Activated CD8-positive, alpha-beta T cell treated with anti-CD3 and anti-CD28 coated beads for 36 hours (primary cell): ENCODE data around the gene RAPGEF5. TPM values are rescaled to one million over a fixed set of nuclear protein-coding genes. Genes with fewer than 3 reads are reported as not detected.

ENCODE experiments used
- ATAC-seq: fragments of 200-7000 bp; cut with Tn5 transposase; one replicate; pipeline ENCODE4 v1.10.0; 2021; ENCODE audit warnings: mild to moderate bottlenecking, moderate library complexity
- CTCF ChIA-PET: fragments of 350-600 bp; sonication (Branson Sonifier 250); formaldehyde crosslinking; loops from one replicate; lab custom pipeline; 2021; ENCODE audit warnings: antibody characterized with exemption; lab: Charles Lee
- POLR2A ChIA-PET: fragments of 350-600 bp; sonication (Branson Sonifier 250); formaldehyde crosslinking; loops from one replicate; lab custom pipeline; 2021; ENCODE audit warnings: antibody characterized with exemption; lab: Charles Lee
- DNase-seq: peaks from one replicate; pipeline ENCODE4 v3.0.0-alpha.2; 2020
- H3K27ac Mint-ChIP-seq: one replicate; pipeline ENCODE4 v1.8.0; 2021; ENCODE audit warnings: mild to moderate bottlenecking, mixed read lengths
- H3K27me3 Mint-ChIP-seq: one replicate; pipeline ENCODE4 v1.8.0; 2021; ENCODE audit warnings: mixed read lengths
- H3K36me3 Mint-ChIP-seq: one replicate; pipeline ENCODE4 v1.8.0; 2021; ENCODE audit warnings: low read depth, mixed read lengths
- H3K4me1 Mint-ChIP-seq: one replicate; pipeline ENCODE4 v1.8.0; 2021; ENCODE audit warnings: low read depth, mixed read lengths
- H3K4me3 Mint-ChIP-seq: one replicate; pipeline ENCODE4 v1.8.0; 2021; ENCODE audit warnings: mild to moderate bottlenecking, moderate library complexity, mixed read lengths
- H3K9me3 Mint-ChIP-seq: one replicate; pipeline ENCODE4 v1.8.0; 2021; ENCODE audit warnings: mixed read lengths
- intact Hi-C: fragments of 100-400 bp; cut with micrococcal nuclease; formaldehyde crosslinking; loops from one replicate; pipeline ENCODE4 v1.10.0; 2022
- total RNA-seq, 2 experiments: library from RNA; stranded (reverse); gene quantifications; one replicate each; pipeline ENCODE4 v1.2.3, GENCODE V29; 2021
- TF ChIP-seq, protein P1 (sequence below): fragments of 200-600 bp; IDR thresholded peaks from one replicate; pipeline ENCODE4 v1.8.0; 2022; ENCODE audit warnings: antibody characterized with exemption, mild to moderate bottlenecking

RAPGEF5 gene
- total RNA-seq, 2 experiments from 2014 or later: 0.92 to 0.99 TPM

DNA sequence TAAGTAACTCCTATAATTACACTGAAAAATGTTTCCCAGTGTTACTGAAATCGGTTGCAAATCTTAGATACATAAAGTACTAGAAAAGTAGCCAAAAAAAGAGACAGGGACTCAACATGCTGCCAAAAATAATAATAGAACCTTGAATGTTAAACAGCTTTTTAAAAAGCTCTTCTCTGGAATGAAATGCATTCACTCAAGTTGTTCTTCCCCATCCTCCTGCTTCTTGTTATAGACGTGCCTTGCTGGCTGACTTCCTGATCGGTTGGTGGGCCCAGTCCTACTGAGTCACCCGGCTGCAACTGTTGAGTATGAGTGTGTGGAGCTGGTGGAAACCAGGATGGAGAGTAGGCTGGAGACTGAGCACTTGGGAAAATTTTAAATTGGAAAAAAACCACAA lies 30.6 kb upstream of the RAPGEF5 start:
- H3K27ac Mint-ChIP-seq: no peak overlapping the region
- CTCF ChIA-PET: no interaction called here
- POLR2A ChIA-PET: no interaction called here
- intact Hi-C loops: no loop called here
- TF ChIP-seq, protein P1, sequence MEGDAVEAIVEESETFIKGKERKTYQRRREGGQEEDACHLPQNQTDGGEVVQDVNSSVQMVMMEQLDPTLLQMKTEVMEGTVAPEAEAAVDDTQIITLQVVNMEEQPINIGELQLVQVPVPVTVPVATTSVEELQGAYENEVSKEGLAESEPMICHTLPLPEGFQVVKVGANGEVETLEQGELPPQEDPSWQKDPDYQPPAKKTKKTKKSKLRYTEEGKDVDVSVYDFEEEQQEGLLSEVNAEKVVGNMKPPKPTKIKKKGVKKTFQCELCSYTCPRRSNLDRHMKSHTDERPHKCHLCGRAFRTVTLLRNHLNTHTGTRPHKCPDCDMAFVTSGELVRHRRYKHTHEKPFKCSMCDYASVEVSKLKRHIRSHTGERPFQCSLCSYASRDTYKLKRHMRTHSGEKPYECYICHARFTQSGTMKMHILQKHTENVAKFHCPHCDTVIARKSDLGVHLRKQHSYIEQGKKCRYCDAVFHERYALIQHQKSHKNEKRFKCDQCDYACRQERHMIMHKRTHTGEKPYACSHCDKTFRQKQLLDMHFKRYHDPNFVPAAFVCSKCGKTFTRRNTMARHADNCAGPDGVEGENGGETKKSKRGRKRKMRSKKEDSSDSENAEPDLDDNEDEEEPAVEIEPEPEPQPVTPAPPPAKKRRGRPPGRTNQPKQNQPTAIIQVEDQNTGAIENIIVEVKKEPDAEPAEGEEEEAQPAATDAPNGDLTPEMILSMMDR: no peak
- H3K4me3 Mint-ChIP-seq: no peak overlapping the region
- no peaks in the 10 kb centered on the region for H3K27me3 Mint-ChIP-seq
- DNase-seq (no peak), ATAC-seq (no peak)
- H3K36me3 Mint-ChIP-seq: no peaks in the 10 kb centered on the region
- no peaks in the 10 kb centered on the region for H3K4me1 Mint-ChIP-seq
- no peaks in the 10 kb centered on the region for H3K9me3 Mint-ChIP-seq

DNA sequence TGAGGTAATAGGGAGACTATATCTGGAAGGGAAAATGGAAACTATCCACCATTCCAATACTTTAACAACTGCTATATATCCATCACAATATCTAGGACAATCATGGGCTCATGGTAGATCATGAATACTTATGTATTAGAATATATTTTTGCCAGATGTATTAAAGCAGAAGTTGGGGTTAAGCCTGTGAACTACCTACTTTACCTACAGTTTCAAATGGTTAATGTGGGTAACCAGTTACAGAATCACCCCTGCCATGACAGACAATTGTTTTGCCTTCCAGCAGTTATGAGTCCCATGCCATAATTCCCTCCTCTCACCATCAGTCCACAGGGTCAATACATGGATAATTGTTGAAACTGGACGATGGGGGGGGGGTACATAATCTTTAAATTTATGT lies 29.9 kb upstream of the RAPGEF5 start:
- H3K4me3 Mint-ChIP-seq: no peak overlapping the region
- POLR2A ChIA-PET: no interaction called here

DNA sequence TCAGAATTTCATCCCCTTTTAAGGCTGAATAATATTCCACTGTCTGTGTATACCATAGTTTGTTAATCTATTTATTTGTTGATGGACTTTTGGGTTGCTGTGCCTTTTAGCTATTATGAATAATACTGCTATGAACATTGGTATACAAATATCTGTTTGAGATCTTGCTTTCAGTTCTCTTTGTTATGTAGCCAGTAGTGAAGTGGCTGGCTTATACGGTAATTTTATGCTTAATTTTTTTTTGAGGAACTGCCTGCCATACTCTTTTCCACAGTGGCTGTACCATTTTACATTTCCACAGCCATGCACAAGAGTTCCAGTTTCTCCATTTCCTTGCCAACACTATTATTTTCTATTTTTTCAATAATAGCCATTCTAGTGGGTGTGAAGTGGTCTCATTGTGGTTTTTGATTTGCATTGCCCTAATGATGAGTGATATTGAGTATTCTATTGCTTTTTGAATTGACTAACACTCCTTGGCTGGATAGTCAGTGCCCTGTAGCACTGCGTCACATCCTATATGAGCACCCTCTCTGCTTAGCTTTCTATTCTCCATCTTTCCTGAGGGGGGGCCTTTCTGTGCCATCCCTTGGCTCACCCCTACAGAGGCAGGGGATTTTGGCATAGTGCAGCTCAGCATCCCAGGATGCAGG lies 29.4 kb upstream of the RAPGEF5 start:
- Mint-ChIP-seq H3K9me3 (no peaks in the 10 kb centered on the region), H3K36me3 (no peaks in the 10 kb centered on the region), H3K27me3 (no peaks in the 10 kb centered on the region), H3K27ac (no peak overlapping the region), H3K4me1 (no peaks in the 10 kb centered on the region), H3K4me3 (no peak overlapping the region)
- ChIA-PET CTCF (no interaction called here), POLR2A (no interaction called here)
- ATAC-seq: no peak
- intact Hi-C loops: no loop called here
- TF ChIP-seq, protein P1: no peak
- no peak for DNase-seq

More for the DNA sequence above, 29.9 kb upstream of the RAPGEF5 start:
- TF ChIP-seq, protein P1: no peak
- H3K4me1 Mint-ChIP-seq: no peaks in the 10 kb centered on the region
- H3K27ac Mint-ChIP-seq: no peak overlapping the region
- DNase-seq (no peak), ATAC-seq (no peak)
- no peaks in the 10 kb centered on the region for H3K27me3 Mint-ChIP-seq
- H3K36me3 Mint-ChIP-seq: no peaks in the 10 kb centered on the region
- intact Hi-C loops: no loop called here
- CTCF ChIA-PET: no interaction called here
- no peaks in the 10 kb centered on the region for H3K9me3 Mint-ChIP-seq

DNA sequence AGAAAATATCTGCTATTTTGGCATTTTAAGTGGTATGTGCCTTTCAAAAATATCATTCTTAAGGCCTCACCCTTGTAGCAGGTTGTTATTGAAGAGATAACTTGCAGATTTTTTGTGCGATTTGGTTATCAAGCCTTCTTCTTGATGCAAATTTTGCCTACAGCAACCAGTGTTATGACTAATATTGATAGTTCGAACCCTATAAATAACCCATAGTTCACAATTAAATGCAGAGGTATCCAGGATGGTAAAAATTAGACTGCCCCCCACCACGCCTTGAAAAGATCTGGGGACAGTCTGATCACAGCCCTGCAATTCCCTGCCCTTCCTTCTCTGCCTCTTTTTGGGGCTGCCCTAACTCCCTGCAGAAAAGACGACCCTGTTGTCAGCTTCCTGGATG lies 28.4 kb upstream of the RAPGEF5 start:
- ChIA-PET CTCF (no interaction called here), POLR2A (no interaction called here)
- no peak for ATAC-seq
- TF ChIP-seq, protein P1: no peak
- H3K27ac Mint-ChIP-seq: no peak overlapping the region
- H3K27me3 Mint-ChIP-seq: no peaks in the 10 kb centered on the region
- no peak for DNase-seq
- no peaks in the 10 kb centered on the region for H3K9me3 Mint-ChIP-seq
- intact Hi-C loops: no loop called here
- no peaks in the 10 kb centered on the region for H3K36me3 Mint-ChIP-seq
- H3K4me3 Mint-ChIP-seq: no peak overlapping the region
- H3K4me1 Mint-ChIP-seq: no peaks in the 10 kb centered on the region

GRCh38 chr7:22380333-22380732 lies 23.4 kb upstream of the RAPGEF5 start:
- Mint-ChIP-seq H3K4me3 (no peak overlapping the region), H3K9me3 (no peaks in the 10 kb centered on the region), H3K4me1 (no peaks in the 10 kb centered on the region), H3K36me3 (no peaks in the 10 kb centered on the region), H3K27ac (no peak overlapping the region), H3K27me3 (no peaks in the 10 kb centered on the region)
- TF ChIP-seq, protein P1: no peak
- intact Hi-C loops: no loop called here
- no peak for DNase-seq
- ATAC-seq: no peak
- ChIA-PET CTCF (no interaction called here), POLR2A (no interaction called here)
